ENCODE measurements around the gene CREB5.
A peak's percentile ranks its signal among the peaks of the same experiment; 100 is the strongest.

The CREB5 gene

DNA sequence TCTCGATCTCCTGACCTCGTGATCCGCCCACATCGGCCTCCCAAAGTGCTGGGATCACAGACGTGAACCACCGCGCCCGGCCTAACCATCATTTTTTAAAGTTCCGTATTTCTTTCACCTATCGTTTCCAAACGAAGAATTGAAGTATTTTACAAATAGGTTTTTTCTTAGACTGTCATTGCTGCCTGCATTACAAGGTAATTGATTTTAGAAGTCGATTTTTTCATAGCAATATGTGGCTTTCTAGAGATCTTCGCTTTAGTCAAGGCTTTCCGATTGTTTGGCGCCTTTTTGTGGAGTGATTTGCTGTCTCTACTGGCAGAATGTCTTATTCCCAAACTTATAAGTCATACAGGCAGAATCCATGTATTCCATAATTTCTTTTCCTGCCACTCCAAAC is 436.6 kb downstream of the CREB5 start:
- no peak for TF ChIP-seq CTCF (IDR thresholded peaks at IDR 0.05; ENCODE audit: low read depth, low read length, missing control alignments)
- DNase-seq (ENCODE audit: extremely low read depth, low read depth) = no peak
- no peak overlapping the region for H3K4me3 ChIP-seq (replicated peaks; ENCODE audit: low read depth, low read length)

DNA sequence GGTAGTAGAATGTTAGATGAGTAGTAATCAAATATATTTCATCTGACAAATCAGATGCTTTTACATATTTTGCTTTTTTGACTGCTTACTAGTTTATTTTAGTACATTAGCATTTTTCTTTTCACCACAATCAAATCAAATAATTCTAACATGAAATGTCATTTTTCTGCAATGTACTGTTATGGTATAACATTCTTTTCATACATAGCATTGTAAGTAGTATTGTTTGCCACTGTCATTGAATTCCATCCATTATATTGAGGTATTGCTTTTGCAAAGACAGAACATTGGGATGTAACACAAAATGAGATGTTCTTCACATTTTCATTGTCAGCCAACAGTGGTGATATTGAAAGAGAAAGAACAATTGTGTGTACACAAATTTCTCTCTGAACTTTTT is 438.4 kb downstream of the CREB5 start:
- no peak overlapping the region for H3K4me3 ChIP-seq (replicated peaks; ENCODE audit: low read depth, low read length)
- no peak for TF ChIP-seq CTCF (IDR thresholded peaks at IDR 0.05; ENCODE audit: low read depth, low read length, missing control alignments)
- no peak for DNase-seq (ENCODE audit: extremely low read depth, low read depth)

GRCh38 chr7:28853150-28853549 is 440.8 kb downstream of the CREB5 start:
- DNase-seq (ENCODE audit: extremely low read depth, low read depth) = no peak
- H3K4me3 ChIP-seq (replicated peaks; ENCODE audit: low read depth, low read length) = no peak overlapping the region
- no peak for TF ChIP-seq CTCF (IDR thresholded peaks at IDR 0.05; ENCODE audit: low read depth, low read length, missing control alignments)

- peak; percentile 86 for TF ChIP-seq CTCF (IDR thresholded peaks at IDR 0.05; ENCODE audit: low read depth, low read length, missing control alignments)
- H3K4me3 ChIP-seq (replicated peaks; ENCODE audit: low read depth, low read length) = peak overlapping the region; percentile 47
- no peak for DNase-seq (ENCODE audit: extremely low read depth, low read depth)
Observed at GRCh38 chr7:28853834-28854749, 441.8 kb downstream of the CREB5 start.

GRCh38 chr7:28854750-28855074 is 442.4 kb downstream of the CREB5 start:
- TF ChIP-seq CTCF (IDR thresholded peaks at IDR 0.05; ENCODE audit: low read depth, low read length, missing control alignments) = no peak
- no peak overlapping the region for H3K4me3 ChIP-seq (replicated peaks; ENCODE audit: low read depth, low read length)
- no peak for DNase-seq (ENCODE audit: extremely low read depth, low read depth)

DNA sequence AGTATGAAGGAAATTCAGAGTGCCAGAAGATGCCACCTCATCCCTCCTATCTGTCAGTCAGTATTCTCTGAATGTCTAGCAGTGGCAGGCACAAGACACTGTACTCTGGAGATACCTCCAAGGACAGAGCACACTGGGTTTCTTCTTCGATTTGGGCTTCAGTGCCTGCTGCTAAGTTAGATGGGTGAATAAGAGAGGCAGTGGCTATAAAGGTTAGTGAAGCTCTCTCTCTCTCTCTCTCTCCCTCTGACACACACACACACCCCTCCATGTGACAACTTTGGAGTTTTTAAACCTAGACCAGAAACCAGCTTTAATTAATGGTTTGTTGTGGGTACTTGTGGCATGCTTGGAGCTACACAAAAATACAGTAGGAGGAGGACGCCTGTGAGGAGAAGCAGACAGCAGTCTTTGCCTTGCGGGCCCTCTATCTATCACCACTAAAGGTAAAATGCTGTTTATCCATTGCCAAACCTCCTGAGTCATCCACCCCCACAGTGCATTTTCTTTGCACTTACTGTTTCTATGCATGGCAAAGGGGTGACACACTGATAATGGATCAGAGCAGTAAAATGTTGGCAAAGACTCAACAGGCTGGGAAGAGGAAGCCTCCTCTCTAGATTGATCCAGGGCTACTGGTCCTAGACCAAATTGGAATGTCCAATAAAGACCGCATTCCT is 443.4 kb downstream of the CREB5 start:
- H3K4me3 ChIP-seq (replicated peaks; ENCODE audit: low read depth, low read length) = no peak overlapping the region
- peak; percentile 87 for DNase-seq (ENCODE audit: extremely low read depth, low read depth)
- TF ChIP-seq CTCF (IDR thresholded peaks at IDR 0.05; ENCODE audit: low read depth, low read length, missing control alignments) = no peak

All from HFF-Myc (cell line).